Epithelial cell of prostate (primary cell): ENCODE results near the gene GPR4.

Source experiments
- DNase-seq: peaks from one replicate; pipeline ENCODE4 v3.0.0-alpha.2; 2011; ENCODE audit warnings: low read depth, low spot score
- H3K27ac ChIP-seq: fragments of 450-650 bp; 2 replicates; pipeline ENCODE4 v1.5.1; 2017; ENCODE audit warnings: mild to moderate bottlenecking

GPR4 gene

GRCh38 chr19:45591004-45591637, 10.9 kb downstream of the GPR4 start:
- DNase-seq = no peak
- no peak overlapping the region for H3K27ac ChIP-seq

GRCh38 chr19:45590300-45591003, 11.6 kb downstream of the GPR4 start:
- H3K27ac ChIP-seq = no peak overlapping the region
- no peak for DNase-seq

- H3K27ac ChIP-seq = no peak overlapping the region
- no peak for DNase-seq
Measured at GRCh38 chr19:45589768-45590167, 12.2 kb downstream of the GPR4 start.

- no peak for DNase-seq
- no peak overlapping the region for H3K27ac ChIP-seq
Measured at GRCh38 chr19:45587873-45588272, 14.1 kb downstream of the GPR4 start.

- DNase-seq = no peak
Measured at GRCh38 chr19:45585158-45585577, 16.8 kb downstream of the GPR4 start.

GRCh38 chr19:45584332-45585157, 17.5 kb downstream of the GPR4 start, which contains the start of gene OPA3:
Gene OPA3, minus strand, starts transcription at chr19:45584802. Its CDS starts 38 bp downstream, at chr19:45584764.
- H3K27ac ChIP-seq = peak within 1 kb of the TSS; percentile 88
- DNase-seq = peak; percentile 99

More at GRCh38 chr19:45585158-45585577, 16.8 kb downstream of the GPR4 start:
- H3K27ac ChIP-seq = peak overlapping the region; percentile 88

- H3K27ac ChIP-seq = peak overlapping the region; percentile 27
- peak; percentile 27 for DNase-seq
Measured at GRCh38 chr19:45581576-45581975, 20.4 kb downstream of the GPR4 start.

- peak overlapping the region; percentile 96 for H3K27ac ChIP-seq
- no peak for DNase-seq
Measured at GRCh38 chr19:45578861-45579260, 23.2 kb downstream of the GPR4 start.

GRCh38 chr19:45577111-45577905, 24.7 kb downstream of the GPR4 start:
- peak overlapping the region; percentile 96 for H3K27ac ChIP-seq
- DNase-seq = peak; percentile 91

- DNase-seq = no peak
- H3K27ac ChIP-seq = peak overlapping the region; percentile 96
Measured at GRCh38 chr19:45576682-45577081, 25.3 kb downstream of the GPR4 start.

- peak overlapping the region; percentile 96 for H3K27ac ChIP-seq
Measured at GRCh38 chr19:45575216-45575615, 26.8 kb downstream of the GPR4 start.

GRCh38 chr19:45574526-45574925, 27.5 kb downstream of the GPR4 start:
- DNase-seq = no peak
- no peak overlapping the region for H3K27ac ChIP-seq

More at GRCh38 chr19:45575216-45575615, 26.8 kb downstream of the GPR4 start:
- no peak for DNase-seq

GRCh38 chr19:45571457-45572220, 30.4 kb downstream of the GPR4 start:
- H3K27ac ChIP-seq = no peak overlapping the region
- no peak for DNase-seq

- H3K27ac ChIP-seq = peak overlapping the region; percentile 80
- no peak for DNase-seq
Measured at GRCh38 chr19:45569619-45570421, 32.2 kb downstream of the GPR4 start.

GRCh38 chr19:45568732-45569131, 33.3 kb downstream of the GPR4 start:
- DNase-seq = peak; percentile 71

GRCh38 chr19:45567609-45568008, 34.4 kb downstream of the GPR4 start:
- DNase-seq = no peak
- peak overlapping the region; percentile 80 for H3K27ac ChIP-seq

More at GRCh38 chr19:45568732-45569131, 33.3 kb downstream of the GPR4 start:
- H3K27ac ChIP-seq = peak overlapping the region; percentile 80

GRCh38 chr19:45564131-45564780, 37.8 kb downstream of the GPR4 start:
- H3K27ac ChIP-seq = no peak overlapping the region
- no peak for DNase-seq

GRCh38 chr19:45560686-45561085, 41.3 kb downstream of the GPR4 start:
- no peak for DNase-seq
- no peak overlapping the region for H3K27ac ChIP-seq
